ENCODE measurements around the gene PTEN.

DNA sequence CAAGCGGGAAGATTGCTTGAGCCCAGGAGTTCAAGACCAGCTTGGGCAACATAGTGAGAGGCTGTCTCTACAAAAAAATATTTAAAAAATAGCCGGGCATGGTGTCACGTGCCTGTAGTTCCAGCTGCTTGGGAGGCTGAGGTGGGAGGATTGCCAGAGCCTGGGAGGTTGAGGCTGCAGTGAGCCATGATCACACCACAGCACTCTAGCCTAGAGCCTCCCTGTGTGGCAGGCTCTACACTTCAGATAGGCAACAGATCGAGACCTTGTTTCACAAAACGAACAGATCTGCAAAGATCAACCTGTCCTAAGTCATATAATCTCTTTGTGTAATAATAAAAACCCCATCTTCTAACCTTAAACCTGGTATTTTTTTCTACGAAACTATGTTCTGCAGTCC, 76.8 kb downstream of the PTEN start:
- TF ChIP-seq, protein P1, sequence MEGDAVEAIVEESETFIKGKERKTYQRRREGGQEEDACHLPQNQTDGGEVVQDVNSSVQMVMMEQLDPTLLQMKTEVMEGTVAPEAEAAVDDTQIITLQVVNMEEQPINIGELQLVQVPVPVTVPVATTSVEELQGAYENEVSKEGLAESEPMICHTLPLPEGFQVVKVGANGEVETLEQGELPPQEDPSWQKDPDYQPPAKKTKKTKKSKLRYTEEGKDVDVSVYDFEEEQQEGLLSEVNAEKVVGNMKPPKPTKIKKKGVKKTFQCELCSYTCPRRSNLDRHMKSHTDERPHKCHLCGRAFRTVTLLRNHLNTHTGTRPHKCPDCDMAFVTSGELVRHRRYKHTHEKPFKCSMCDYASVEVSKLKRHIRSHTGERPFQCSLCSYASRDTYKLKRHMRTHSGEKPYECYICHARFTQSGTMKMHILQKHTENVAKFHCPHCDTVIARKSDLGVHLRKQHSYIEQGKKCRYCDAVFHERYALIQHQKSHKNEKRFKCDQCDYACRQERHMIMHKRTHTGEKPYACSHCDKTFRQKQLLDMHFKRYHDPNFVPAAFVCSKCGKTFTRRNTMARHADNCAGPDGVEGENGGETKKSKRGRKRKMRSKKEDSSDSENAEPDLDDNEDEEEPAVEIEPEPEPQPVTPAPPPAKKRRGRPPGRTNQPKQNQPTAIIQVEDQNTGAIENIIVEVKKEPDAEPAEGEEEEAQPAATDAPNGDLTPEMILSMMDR (IDR thresholded peaks at IDR 0.05) = no peak
- TF ChIP-seq ZFX (IDR thresholded peaks at IDR 0.05; ENCODE audit: borderline replicate concordance) = no peak

Data from 22Rv1 (cell line).